Peyer's patch (tissue), 4 donors: Measurements from ENCODE around the gene LRRC47.

ENCODE experiments used
- POLR2A ChIP-seq, 2 donors: fragments of 450-650 bp; IDR thresholded peaks; one replicate each; pipeline ENCODE4 v1.5.1; 2017; ENCODE audit warnings: antibody characterized with exemption in 2 of 2, mild to moderate bottlenecking in 2 of 2, moderate library complexity in 2 of 2
- TF ChIP-seq, protein P1 (sequence below), 6 experiments: fragments of 450-650 bp in 4 of 6; fragments of 200-600 bp in 2 of 6; sonication (generic) in 1 of 6; IDR thresholded peaks; one replicate each; pipeline ENCODE4 v1.5.1; 2017 to 2019; ENCODE audit warnings: antibody characterized with exemption in 6 of 6, mild to moderate bottlenecking in 3 of 6, moderate library complexity in 1 of 6

DNA sequence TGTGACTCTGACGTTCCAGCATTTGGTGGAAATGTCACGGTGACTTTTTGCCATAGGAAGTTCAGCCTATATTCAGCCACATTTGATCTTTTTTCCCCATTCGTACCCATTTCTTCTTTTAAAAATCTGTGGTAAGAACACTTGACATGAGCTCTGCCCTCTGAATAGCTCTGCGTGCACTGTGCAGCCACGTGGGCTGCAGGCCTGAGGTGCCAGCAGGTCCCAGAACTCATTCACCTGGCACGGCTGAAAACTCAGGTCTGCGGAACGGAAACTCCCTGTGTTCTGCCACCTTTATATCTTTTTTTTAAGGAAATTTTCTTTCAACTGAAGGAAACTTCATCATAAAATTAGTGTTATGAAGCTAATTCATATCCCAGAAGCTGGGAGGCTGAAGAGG is 32.1 kb upstream of the LRRC47 start:
- TF ChIP-seq, protein P1, sequence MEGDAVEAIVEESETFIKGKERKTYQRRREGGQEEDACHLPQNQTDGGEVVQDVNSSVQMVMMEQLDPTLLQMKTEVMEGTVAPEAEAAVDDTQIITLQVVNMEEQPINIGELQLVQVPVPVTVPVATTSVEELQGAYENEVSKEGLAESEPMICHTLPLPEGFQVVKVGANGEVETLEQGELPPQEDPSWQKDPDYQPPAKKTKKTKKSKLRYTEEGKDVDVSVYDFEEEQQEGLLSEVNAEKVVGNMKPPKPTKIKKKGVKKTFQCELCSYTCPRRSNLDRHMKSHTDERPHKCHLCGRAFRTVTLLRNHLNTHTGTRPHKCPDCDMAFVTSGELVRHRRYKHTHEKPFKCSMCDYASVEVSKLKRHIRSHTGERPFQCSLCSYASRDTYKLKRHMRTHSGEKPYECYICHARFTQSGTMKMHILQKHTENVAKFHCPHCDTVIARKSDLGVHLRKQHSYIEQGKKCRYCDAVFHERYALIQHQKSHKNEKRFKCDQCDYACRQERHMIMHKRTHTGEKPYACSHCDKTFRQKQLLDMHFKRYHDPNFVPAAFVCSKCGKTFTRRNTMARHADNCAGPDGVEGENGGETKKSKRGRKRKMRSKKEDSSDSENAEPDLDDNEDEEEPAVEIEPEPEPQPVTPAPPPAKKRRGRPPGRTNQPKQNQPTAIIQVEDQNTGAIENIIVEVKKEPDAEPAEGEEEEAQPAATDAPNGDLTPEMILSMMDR (IDR thresholded peaks at IDR 0.05) = no peak
- no peak for TF ChIP-seq POLR2A (IDR thresholded peaks at IDR 0.05)
